GM12874 (cell line): ENCODE measurements around the gene TEAD1.

Experiments used
- CTCF ChIP-seq: IDR thresholded peaks from 2 replicates; pipeline ENCODE4 v1.5.1; 2011; ENCODE audit warnings: low read depth, mild to moderate bottlenecking, control low read depth, low read length, moderate library complexity; ENCODE audit not compliant: insufficient read depth

Gene TEAD1

GRCh38 chr11:12815931-12816494 is 141.8 kb downstream of the TEAD1 start:
- TF ChIP-seq CTCF, result no peak

- no peak for TF ChIP-seq CTCF
Measured at GRCh38 chr11:12817681-12818332, 143.6 kb downstream of the TEAD1 start.

GRCh38 chr11:12818333-12819015 is 144.3 kb downstream of the TEAD1 start:
- TF ChIP-seq CTCF, result no peak

GRCh38 chr11:12822392-12823022 is 148.3 kb downstream of the TEAD1 start:
- no peak for TF ChIP-seq CTCF

GRCh38 chr11:12824281-12825041 is 150.2 kb downstream of the TEAD1 start:
- no peak for TF ChIP-seq CTCF

GRCh38 chr11:12826441-12826840 is 152.2 kb downstream of the TEAD1 start:
- TF ChIP-seq CTCF, result no peak

- no peak for TF ChIP-seq CTCF
Measured at GRCh38 chr11:12827369-12827768, 153.1 kb downstream of the TEAD1 start.
